ENCODE data around the gene GMDS.

The GMDS gene

DNA sequence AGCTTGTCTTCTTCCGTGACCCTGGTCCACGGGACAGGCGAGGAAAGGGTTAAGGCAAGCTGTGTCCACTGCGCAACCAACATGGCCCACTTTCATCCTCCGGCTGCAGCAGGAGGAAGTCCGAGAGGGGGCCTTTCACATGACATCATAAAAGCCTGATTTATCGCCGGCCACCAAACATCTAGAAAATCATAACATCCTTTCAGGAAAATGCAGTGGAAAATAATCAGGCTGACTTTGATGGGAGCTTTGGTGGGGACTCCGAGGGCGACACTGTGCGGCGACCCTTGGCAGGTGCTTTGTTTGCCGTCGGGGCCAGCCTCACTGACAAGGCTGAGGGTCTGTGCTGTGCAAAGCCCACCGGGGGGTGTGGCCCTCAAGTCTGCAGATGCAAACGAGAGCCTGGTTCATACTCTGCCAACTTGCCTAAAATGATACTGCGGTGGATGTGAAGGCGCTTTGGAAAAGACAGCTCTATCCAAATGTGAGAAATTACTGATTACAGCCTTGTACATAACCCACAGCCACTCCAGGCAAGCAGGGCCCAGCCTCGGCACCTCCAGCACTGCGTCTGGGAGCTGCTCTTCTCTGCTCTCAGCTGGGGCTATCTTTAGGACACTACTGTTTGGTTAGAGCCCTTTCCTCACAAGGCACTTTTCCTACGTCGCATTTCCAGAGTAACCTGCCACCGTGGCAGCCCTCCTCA, 609.9 kb downstream of the GMDS start:
- no peak for ATAC-seq

DNA sequence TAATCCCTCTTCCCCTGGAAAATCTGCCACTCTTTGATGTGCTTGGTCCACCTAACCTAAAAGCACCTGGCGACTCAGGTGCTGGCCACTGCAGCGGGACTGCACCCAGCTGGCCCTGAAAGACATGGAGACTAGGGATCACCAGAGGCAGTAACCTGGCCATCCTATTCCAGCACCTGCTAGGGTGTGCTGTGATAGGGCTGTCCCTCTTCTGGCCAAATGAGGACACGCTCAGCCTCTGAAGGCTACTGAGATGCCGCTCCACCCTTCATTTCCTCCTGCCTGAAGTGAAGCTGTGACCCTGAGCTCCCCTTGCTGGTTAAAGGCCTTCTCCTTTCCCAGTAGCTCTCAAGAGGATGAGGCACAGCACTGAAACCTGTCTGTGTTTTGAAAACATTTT, 611.3 kb downstream of the GMDS start:
- ATAC-seq: no peak

More for the DNA sequence above, 609.9 kb downstream of the GMDS start:
- TF ChIP-seq BACH2 (CRISPR knock-in tag; IDR thresholded peaks at IDR 0.05; ENCODE audit: borderline replicate concordance) (no peak), ZC3H10 (CRISPR knock-in tag; IDR thresholded peaks at IDR 0.05) (no peak), ZNF8 (CRISPR knock-in tag; IDR thresholded peaks at IDR 0.05) (no peak), PPARA (CRISPR knock-in tag; IDR thresholded peaks at IDR 0.05; ENCODE audit: borderline replicate concordance) (no peak), TCF4 (CRISPR knock-in tag; IDR thresholded peaks at IDR 0.05; ENCODE audit: borderline replicate concordance) (no peak), RARB (CRISPR knock-in tag; IDR thresholded peaks at IDR 0.05) (no peak), ZNF70 (CRISPR knock-in tag; IDR thresholded peaks at IDR 0.05) (no peak), ESRRG (CRISPR knock-in tag; IDR thresholded peaks at IDR 0.05) (no peak), ARNTL (CRISPR knock-in tag; IDR thresholded peaks at IDR 0.05; ENCODE audit: borderline replicate concordance, low read depth) (no peak)
- TF ChIP-seq, protein P1, sequence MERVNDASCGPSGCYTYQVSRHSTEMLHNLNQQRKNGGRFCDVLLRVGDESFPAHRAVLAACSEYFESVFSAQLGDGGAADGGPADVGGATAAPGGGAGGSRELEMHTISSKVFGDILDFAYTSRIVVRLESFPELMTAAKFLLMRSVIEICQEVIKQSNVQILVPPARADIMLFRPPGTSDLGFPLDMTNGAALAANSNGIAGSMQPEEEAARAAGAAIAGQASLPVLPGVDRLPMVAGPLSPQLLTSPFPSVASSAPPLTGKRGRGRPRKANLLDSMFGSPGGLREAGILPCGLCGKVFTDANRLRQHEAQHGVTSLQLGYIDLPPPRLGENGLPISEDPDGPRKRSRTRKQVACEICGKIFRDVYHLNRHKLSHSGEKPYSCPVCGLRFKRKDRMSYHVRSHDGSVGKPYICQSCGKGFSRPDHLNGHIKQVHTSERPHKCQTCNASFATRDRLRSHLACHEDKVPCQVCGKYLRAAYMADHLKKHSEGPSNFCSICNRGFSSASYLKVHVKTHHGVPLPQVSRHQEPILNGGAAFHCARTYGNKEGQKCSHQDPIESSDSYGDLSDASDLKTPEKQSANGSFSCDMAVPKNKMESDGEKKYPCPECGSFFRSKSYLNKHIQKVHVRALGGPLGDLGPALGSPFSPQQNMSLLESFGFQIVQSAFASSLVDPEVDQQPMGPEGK (CRISPR knock-in tag; IDR thresholded peaks at IDR 0.05; ENCODE audit: borderline replicate concordance): no peak
- TF ChIP-seq, protein P2, sequence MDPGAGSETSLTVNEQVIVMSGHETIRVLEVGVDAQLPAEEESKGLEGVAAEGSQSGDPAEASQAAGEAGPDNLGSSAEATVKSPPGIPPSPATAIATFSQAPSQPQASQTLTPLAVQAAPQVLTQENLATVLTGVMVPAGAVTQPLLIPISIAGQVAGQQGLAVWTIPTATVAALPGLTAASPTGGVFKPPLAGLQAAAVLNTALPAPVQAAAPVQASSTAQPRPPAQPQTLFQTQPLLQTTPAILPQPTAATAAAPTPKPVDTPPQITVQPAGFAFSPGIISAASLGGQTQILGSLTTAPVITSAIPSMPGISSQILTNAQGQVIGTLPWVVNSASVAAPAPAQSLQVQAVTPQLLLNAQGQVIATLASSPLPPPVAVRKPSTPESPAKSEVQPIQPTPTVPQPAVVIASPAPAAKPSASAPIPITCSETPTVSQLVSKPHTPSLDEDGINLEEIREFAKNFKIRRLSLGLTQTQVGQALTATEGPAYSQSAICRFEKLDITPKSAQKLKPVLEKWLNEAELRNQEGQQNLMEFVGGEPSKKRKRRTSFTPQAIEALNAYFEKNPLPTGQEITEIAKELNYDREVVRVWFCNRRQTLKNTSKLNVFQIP (CRISPR knock-in tag; IDR thresholded peaks at IDR 0.05; ENCODE audit: borderline replicate concordance, low read depth): no peak
- TF ChIP-seq, protein P3, sequence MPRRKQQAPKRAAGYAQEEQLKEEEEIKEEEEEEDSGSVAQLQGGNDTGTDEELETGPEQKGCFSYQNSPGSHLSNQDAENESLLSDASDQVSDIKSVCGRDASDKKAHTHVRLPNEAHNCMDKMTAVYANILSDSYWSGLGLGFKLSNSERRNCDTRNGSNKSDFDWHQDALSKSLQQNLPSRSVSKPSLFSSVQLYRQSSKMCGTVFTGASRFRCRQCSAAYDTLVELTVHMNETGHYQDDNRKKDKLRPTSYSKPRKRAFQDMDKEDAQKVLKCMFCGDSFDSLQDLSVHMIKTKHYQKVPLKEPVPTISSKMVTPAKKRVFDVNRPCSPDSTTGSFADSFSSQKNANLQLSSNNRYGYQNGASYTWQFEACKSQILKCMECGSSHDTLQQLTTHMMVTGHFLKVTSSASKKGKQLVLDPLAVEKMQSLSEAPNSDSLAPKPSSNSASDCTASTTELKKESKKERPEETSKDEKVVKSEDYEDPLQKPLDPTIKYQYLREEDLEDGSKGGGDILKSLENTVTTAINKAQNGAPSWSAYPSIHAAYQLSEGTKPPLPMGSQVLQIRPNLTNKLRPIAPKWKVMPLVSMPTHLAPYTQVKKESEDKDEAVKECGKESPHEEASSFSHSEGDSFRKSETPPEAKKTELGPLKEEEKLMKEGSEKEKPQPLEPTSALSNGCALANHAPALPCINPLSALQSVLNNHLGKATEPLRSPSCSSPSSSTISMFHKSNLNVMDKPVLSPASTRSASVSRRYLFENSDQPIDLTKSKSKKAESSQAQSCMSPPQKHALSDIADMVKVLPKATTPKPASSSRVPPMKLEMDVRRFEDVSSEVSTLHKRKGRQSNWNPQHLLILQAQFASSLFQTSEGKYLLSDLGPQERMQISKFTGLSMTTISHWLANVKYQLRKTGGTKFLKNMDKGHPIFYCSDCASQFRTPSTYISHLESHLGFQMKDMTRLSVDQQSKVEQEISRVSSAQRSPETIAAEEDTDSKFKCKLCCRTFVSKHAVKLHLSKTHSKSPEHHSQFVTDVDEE (CRISPR knock-in tag; IDR thresholded peaks at IDR 0.05): no peak
- TF ChIP-seq, protein P4, sequence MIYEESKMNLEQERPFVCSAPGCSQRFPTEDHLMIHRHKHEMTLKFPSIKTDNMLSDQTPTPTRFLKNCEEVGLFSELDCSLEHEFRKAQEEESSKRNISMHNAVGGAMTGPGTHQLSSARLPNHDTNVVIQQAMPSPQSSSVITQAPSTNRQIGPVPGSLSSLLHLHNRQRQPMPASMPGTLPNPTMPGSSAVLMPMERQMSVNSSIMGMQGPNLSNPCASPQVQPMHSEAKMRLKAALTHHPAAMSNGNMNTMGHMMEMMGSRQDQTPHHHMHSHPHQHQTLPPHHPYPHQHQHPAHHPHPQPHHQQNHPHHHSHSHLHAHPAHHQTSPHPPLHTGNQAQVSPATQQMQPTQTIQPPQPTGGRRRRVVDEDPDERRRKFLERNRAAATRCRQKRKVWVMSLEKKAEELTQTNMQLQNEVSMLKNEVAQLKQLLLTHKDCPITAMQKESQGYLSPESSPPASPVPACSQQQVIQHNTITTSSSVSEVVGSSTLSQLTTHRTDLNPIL (CRISPR knock-in tag; IDR thresholded peaks at IDR 0.05; ENCODE audit: low read depth): no peak

DNA sequence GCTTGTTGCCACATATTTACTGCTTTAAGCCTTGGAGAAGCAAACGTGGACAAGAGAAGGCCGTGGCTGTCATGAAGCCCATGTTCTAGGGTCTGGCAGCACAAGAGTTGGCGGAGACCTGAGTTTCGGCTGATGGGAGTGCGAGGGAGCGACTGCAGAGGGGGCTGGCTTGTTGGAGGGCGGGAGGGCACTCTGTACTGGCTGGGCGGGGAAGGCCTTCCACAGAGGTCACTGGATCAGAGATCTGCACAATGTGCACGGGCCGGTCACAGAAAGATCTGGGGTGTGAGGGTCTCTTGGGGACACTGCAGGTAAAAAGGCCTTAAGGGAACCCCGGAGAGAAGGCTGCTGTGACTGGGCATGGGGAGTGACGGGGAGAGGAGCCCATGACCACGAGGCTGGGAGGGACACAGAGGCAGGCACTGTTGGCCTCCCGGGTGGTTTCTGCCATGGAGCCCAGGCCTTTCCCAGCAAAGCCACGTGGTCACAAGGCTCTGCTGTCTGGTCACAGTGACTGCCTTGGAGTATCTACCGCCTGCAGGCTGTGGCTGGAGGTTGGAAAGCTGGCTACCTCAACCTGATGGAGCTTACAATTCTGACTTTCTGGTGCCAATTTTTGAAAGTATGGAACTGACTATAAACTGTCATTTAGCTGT, 611.9 kb downstream of the GMDS start:
- no peak for ATAC-seq
- TF ChIP-seq TCF4 (CRISPR knock-in tag; IDR thresholded peaks at IDR 0.05; ENCODE audit: borderline replicate concordance): no peak
- TF ChIP-seq CSDC2 (CRISPR knock-in tag; IDR thresholded peaks at IDR 0.05): no peak
- no peak for TF ChIP-seq SNAI2 (CRISPR knock-in tag; IDR thresholded peaks at IDR 0.05)
- no peak for TF ChIP-seq RARB (CRISPR knock-in tag; IDR thresholded peaks at IDR 0.05)
- no peak for TF ChIP-seq ZC3H10 (CRISPR knock-in tag; IDR thresholded peaks at IDR 0.05)
- no peak for TF ChIP-seq TOX (CRISPR knock-in tag; IDR thresholded peaks at IDR 0.05; ENCODE audit: borderline replicate concordance)
- no peak for TF ChIP-seq PPARA (CRISPR knock-in tag; IDR thresholded peaks at IDR 0.05; ENCODE audit: borderline replicate concordance)
- TF ChIP-seq ZNF70 (CRISPR knock-in tag; IDR thresholded peaks at IDR 0.05): no peak
- TF ChIP-seq ZFP3 (CRISPR knock-in tag; IDR thresholded peaks at IDR 0.05): no peak
- no peak for TF ChIP-seq ARNTL (CRISPR knock-in tag; IDR thresholded peaks at IDR 0.05; ENCODE audit: borderline replicate concordance, low read depth)

More for the DNA sequence above, 611.3 kb downstream of the GMDS start:
- TF ChIP-seq, protein P1 (CRISPR knock-in tag; IDR thresholded peaks at IDR 0.05; ENCODE audit: borderline replicate concordance): no peak

All from SK-N-SH treated with all-trans-retinoic acid at 6 μM for 48 hours (cell line).